ENCODE results near the gene ELAVL4. TPM values are rescaled to one million over a fixed set of nuclear protein-coding genes. Genes with fewer than 3 reads are reported as not detected.

The ELAVL4 gene
- total RNA-seq, 3 donors from 2014 or later (not counting 1 experiment from before 2014, with no cell fraction given), result not detected

GRCh38 chr1:50209749-50210148 lies 101.0 kb downstream of the ELAVL4 start:
- no peaks in the 10 kb centered on the region for H3K36me3 Mint-ChIP-seq
- no peak for DNase-seq

GRCh38 chr1:50213505-50213904 lies 104.8 kb downstream of the ELAVL4 start:
- 89% methylated on average over 3 of the region's 3 CpGs for WGBS (ENCODE audit: insufficient coverage)
- DNase-seq, result no peak
- Mint-ChIP-seq H3K27me3 (ENCODE audit: low read depth in 2 of 2) (peaks cover 0 to 6% of the 10 kb centered on the region in 2 donors), H3K27ac (no peak overlapping the region), H3K36me3 (no peaks in the 10 kb centered on the region), H3K4me3 (no peak overlapping the region), H3K9me3 (no peaks in the 10 kb centered on the region), H3K4me1 (no peaks in the 10 kb centered on the region)
- H3K4me3 ChIP-seq (ENCODE audit: low read length), result no peak overlapping the region
- H3K27ac ChIP-seq (ENCODE audit: low read length), result no peak overlapping the region
- H3K36me3 ChIP-seq (ENCODE audit: control insufficient read depth, insufficient read depth, low read length), result no peaks in the 10 kb centered on the region
- H3K9me3 ChIP-seq (ENCODE audit: control insufficient read depth, insufficient read depth, low read length), result no peaks in the 10 kb centered on the region
- intact Hi-C loops (cut with micrococcal nuclease), result no loop called here
- no peaks in the 10 kb centered on the region for H3K4me1 ChIP-seq (ENCODE audit: control insufficient read depth, insufficient read depth, low read length)
- no peaks in the 10 kb centered on the region for H3K27me3 ChIP-seq (ENCODE audit: control insufficient read depth, insufficient read depth, low read length)
- no peak for ATAC-seq
- TF ChIP-seq CTCF (IDR thresholded peaks at IDR 0.05), result no peak

More at GRCh38 chr1:50209749-50210148, 101.0 kb downstream of the ELAVL4 start:
- H3K27me3 ChIP-seq (ENCODE audit: control insufficient read depth, insufficient read depth, low read length), result no peaks in the 10 kb centered on the region
- ATAC-seq, result no peak
- no peak overlapping the region for H3K4me3 ChIP-seq (ENCODE audit: low read length)
- H3K27ac ChIP-seq (ENCODE audit: low read length), result no peak overlapping the region
- H3K27me3 Mint-ChIP-seq (ENCODE audit: low read depth in 2 of 2), result peaks cover 3 to 20% of the 10 kb centered on the region in 2 donors
- 57% methylated on average over 1 of the region's 1 CpG for WGBS (ENCODE audit: insufficient coverage)
- no peaks in the 10 kb centered on the region for H3K4me1 ChIP-seq (ENCODE audit: control insufficient read depth, insufficient read depth, low read length)
- no peaks in the 10 kb centered on the region for H3K36me3 ChIP-seq (ENCODE audit: control insufficient read depth, insufficient read depth, low read length)
- intact Hi-C loops (cut with micrococcal nuclease), result no loop called here
- H3K4me3 Mint-ChIP-seq, result no peak overlapping the region
- no peak for TF ChIP-seq CTCF (IDR thresholded peaks at IDR 0.05)
- no peaks in the 10 kb centered on the region for H3K9me3 Mint-ChIP-seq
- no peaks in the 10 kb centered on the region for H3K4me1 Mint-ChIP-seq
- H3K9me3 ChIP-seq (ENCODE audit: control insufficient read depth, insufficient read depth, low read length), result no peaks in the 10 kb centered on the region
- H3K27ac Mint-ChIP-seq, result no peak overlapping the region

- H3K27ac ChIP-seq (ENCODE audit: low read length), result no peak overlapping the region
- no peaks in the 10 kb centered on the region for H3K36me3 ChIP-seq (ENCODE audit: control insufficient read depth, insufficient read depth, low read length)
- intact Hi-C loops (cut with micrococcal nuclease), result no loop called here
- no peaks in the 10 kb centered on the region for H3K36me3 Mint-ChIP-seq
- no peaks in the 10 kb centered on the region for H3K9me3 ChIP-seq (ENCODE audit: control insufficient read depth, insufficient read depth, low read length)
- H3K9me3 Mint-ChIP-seq, result no peaks in the 10 kb centered on the region
- TF ChIP-seq CTCF (IDR thresholded peaks at IDR 0.05), result no peak
- no peaks in the 10 kb centered on the region for H3K4me1 ChIP-seq (ENCODE audit: control insufficient read depth, insufficient read depth, low read length)
- H3K4me3 Mint-ChIP-seq, result no peak overlapping the region
- ATAC-seq (no peak), DNase-seq (no peak)
- no peak overlapping the region for H3K27ac Mint-ChIP-seq
- 11% methylated on average over 8 of the region's 8 CpGs for WGBS (ENCODE audit: insufficient coverage)
- H3K27me3 Mint-ChIP-seq (ENCODE audit: low read depth in 2 of 2), result peaks cover 0 to 7% of the 10 kb centered on the region in 2 donors
- H3K4me1 Mint-ChIP-seq, result no peaks in the 10 kb centered on the region
- H3K27me3 ChIP-seq (ENCODE audit: control insufficient read depth, insufficient read depth, low read length), result no peaks in the 10 kb centered on the region
- no peak overlapping the region for H3K4me3 ChIP-seq (ENCODE audit: low read length)
These were observed 106.0 kb downstream of the ELAVL4 start for GRCh38 chr1:50214717-50215116.
